HL-60/S4 treated with retinoic acid at 250 ng/mL for 4 days and 3 days (cell line): Measurements from ENCODE around the gene TTC33.
"Not testable (repeated sequence)": the region's sequence is repeated elsewhere in the genome, so short reads cannot be mapped to it uniquely, and the experiment has no call there.

ENCODE experiments used
- in situ Hi-C: fragments of 300-500 bp; cut with MboI; formaldehyde crosslinking; loops from 2 replicates; pipeline ENCODE4 v1.7.0; 2022; ENCODE audit warnings: low sequenced_read_pairs

TTC33 gene

GRCh38 chr5:40578501-40579451 lies 177.0 kb downstream of the TTC33 start:
- in situ Hi-C loops, result no loop called here

- in situ Hi-C loops, result no loop called here
These were observed 178.0 kb downstream of the TTC33 start for GRCh38 chr5:40577718-40578117.

DNA sequence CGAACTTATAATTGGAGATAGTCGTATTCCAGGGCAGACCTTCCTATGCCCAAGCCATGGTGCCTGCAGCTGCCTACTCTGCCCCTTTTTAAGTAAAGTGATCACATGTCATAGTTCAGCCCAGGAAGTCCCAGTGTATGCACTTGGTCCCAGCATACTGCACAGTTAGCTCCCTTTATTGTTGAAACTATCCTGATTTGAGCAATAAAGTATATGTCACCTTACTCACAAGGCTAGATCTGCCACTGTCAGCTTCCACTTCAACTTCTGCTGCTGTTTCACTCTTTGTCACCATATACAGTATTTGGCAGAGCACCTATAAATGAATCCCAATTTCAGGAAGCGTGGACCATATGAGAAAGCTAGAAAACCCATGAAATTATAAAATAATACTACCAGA lies 179.8 kb downstream of the TTC33 start:
- in situ Hi-C loops, result no loop called here

- in situ Hi-C loops, result no loop called here
These were observed 180.3 kb downstream of the TTC33 start for GRCh38 chr5:40575411-40575810.

DNA sequence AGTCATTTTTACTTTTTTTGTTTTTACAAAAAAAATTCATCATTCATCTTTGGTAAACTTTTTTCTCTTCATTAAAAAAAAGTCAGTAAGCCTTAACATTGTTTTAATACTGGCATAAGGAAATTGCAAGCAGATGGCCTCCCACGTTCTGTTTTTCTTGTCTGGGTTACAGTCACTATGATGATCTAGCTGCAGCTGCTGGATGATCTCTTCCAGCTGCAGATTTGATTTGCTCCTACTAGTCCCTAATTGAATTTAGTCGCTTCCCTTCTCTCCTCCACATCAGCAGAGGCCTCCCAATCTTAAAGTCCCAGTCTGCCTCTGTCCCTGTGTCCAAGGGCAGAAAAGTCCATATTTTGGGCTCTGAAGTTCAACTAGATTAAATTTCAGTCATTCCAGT lies 182.8 kb downstream of the TTC33 start:
- in situ Hi-C loops, result no loop called here

DNA sequence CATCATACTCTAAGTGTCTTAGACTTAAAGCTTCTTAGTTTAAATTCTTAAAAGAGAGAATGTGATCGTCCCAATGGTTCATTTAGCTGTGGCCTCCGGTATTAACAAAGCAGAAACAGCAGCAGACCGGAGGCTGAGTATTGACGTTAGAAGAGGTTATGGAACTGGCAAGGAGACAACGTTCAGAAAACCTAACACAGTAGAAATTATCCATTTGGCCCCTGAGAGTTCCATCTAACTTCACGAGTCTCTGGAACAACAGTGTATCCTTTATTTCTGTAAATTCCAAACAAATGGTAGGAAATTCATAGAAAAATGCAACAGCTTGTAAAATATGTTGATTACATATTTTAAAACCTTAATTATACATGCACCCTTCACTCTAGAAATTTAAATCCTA lies 183.4 kb downstream of the TTC33 start:
- in situ Hi-C loops, result no loop called here

DNA sequence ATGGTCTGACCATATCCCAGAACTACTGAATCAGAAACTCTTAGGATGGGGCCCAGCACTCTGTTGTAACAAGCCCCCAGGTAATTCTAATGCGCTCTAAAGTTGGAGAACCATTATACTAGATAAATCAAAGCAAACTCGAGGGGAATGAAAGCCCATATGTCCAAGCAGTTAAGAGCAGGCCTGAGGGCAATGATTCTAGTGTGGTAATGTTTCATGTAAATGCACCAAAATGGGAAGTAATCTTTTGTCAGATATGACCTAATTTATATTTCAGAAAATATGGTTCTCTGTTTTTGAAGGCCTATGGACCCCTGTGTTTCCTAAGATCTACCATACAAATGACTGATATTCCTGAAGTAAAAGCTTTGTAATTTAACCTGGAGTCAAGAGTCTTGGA lies 184.0 kb downstream of the TTC33 start:
- in situ Hi-C loops, result no loop called here

- in situ Hi-C loops, result no loop called here
These were observed 185.2 kb downstream of the TTC33 start for GRCh38 chr5:40570408-40571129.

DNA sequence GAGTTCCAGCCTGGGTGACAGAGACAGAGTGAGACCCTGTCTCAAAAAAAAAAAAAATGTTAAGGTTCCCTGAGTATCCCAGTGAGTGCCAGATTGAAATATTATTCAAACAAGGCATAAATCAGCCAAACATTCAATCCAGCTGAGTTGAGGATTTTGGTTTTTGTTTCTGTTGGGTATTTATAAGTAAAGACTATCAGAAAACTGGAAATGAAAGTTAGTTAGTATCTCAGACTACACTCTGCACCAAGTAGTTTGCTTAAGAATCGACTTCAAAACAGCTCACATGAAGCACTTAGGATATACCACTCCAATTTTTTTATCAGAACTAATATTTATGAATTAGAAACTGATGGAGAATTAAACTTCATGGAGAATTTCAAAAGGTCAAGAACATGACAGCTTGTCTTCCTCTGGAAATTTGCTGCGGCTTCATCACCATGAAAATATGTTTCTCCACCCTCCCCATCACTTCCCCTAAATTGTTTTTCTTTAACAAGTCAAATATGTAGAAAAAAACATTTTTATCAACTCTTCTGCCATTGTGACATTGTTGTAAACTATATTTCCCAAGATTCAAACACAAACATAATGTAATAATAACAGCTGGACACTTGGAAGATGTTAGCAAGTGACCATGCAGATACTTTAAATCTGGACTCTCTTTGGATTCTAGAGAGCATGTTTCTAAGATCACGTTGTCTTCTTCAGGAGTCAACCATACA lies 186.1 kb downstream of the TTC33 start:
- in situ Hi-C loops, result no loop called here

- in situ Hi-C loops, result no loop called here
These were observed 187.2 kb downstream of the TTC33 start for GRCh38 chr5:40568548-40568947.

GRCh38 chr5:40563173-40563572 lies 192.6 kb downstream of the TTC33 start:
- in situ Hi-C loops, result not testable (repeated sequence)

DNA sequence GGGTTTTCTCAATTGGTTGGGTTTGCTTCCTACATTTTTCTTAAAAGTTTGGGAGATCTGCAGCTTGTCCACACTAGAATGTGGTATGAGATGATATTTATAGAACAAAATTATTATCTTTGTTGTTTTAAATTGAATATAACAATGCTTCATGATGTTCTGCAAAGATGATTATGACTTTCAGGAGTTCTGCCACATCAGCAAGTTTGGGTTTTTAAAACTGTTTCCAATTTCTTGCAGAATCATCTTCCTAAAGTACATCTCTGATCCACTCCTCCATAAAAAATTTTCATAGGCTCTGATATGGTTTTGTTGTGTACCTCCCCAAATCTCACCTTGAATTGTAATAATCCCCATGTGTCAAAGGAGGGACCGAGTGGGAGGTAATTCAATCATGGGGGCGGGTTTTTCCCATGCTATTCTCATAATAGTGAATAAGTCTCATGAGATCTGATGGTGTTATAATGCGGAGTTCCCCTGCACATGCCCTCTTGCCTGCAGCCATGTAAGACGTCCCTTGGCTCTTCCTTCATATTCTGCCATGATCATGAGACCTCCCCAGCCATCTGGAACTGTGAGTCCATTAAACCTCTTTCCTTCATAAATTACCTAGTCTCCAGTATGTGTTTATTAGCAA lies 195.2 kb downstream of the TTC33 start:
- in situ Hi-C loops, result no loop called here

- in situ Hi-C loops, result no loop called here
These were observed 196.5 kb downstream of the TTC33 start for GRCh38 chr5:40559306-40559705.

GRCh38 chr5:40557501-40557900 lies 198.3 kb downstream of the TTC33 start:
- in situ Hi-C loops, result no loop called here

- in situ Hi-C loops, result no loop called here
These were observed 198.9 kb downstream of the TTC33 start for GRCh38 chr5:40556811-40557210.

DNA sequence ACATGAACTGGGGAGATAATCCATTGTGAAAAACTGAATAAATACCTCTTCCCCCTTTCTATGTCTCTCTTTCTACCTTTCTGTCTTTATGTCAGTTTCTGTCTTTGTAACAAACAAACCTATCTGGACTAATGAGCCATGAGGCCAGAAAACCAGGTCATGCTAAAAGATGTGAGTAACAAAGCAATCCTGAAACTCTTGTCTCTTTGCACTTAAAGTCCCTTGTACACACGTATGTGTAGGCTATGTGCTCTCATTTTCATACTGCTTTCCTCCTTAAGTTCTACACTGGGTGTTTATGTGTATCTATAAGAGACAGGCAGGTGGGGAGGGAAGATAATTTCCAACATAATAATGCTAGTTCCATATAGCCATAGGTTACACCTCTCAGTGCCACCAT lies 199.9 kb downstream of the TTC33 start:
- in situ Hi-C loops, result no loop called here

DNA sequence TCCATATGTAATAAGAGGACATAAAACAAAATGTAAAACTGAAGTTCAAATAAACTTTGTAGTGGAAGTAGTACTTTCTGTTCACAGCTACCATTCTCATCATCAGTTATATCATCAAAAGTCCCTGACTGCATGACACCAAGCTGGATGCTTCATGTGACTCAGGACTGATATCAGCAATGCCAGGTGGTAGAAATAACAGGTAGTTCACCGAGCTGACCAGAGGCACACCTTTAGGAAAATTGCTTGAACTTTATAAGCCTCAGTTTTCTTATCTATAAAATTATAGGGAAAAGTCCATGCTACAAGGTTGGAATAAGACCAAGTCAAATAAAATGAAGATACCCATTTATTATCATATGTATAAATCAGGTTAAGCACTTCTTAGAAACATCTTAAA lies 200.9 kb downstream of the TTC33 start:
- in situ Hi-C loops, result no loop called here

- in situ Hi-C loops, result no loop called here
These were observed 201.7 kb downstream of the TTC33 start for GRCh38 chr5:40554054-40554453.

- in situ Hi-C loops, result no loop called here
These were observed 202.8 kb downstream of the TTC33 start for GRCh38 chr5:40552981-40553380.

- in situ Hi-C loops, result no loop called here
These were observed 204.0 kb downstream of the TTC33 start for GRCh38 chr5:40551496-40552491.
